Measurements from ENCODE around the gene GPX4. TPM values are rescaled to one million over a fixed set of nuclear protein-coding genes. Genes with fewer than 3 reads are reported as not detected.
A peak's percentile ranks its signal among the peaks of the same experiment; 100 is the strongest.
"Not testable (repeated sequence)": the region's sequence is repeated elsewhere in the genome, so short reads cannot be mapped to it uniquely, and the experiment has no call there.

GPX4 gene
- total RNA-seq, 1 donor from 2014 or later, result 239 TPM

DNA sequence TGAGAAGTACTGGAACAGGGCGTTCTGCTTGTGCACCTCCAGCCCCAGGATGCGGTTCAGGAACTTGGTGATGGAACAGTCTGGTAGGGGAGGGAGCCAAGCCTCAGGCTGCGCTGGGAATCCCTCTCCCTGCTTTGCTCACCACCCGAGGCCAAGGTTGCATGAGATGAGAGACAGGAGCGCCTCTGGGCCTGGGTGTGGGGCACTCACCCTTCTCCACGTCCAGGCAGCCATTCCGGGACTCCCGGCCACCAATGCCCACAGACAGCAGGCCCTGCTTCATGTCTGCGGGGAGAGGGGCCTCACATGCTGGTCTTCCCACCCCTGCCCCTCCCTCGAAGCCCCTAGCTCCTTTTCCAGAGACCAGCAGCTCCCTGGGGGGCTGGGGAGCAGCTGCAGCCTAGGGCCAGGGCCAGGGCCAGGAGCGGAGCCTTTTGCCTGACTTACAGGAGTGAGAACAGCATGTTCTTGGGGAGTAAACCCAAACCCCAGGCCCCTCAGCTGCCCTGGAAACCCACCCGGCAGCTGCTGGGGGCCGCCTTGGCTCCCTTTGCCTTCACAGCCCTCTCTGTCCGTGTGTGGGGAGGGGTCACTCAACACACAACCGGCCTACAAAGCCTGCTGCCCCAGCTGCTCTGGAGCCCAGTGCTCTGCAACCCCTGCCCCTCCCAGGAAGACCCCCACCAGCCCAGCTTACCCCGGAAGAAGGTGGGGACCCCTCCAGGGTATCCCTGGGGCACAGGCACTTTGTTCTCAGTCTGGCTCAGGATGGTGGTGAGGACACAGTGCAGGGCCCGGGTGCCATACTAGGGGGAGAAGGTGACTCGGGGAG, 7.2 kb downstream of the GPX4 start:
- intact Hi-C loops (cut with DNase I), result loop anchor here (5.0 kb wide), 1 partner anchor 81 kb away; no protein-coding TSS in a partner anchor
- DNase-seq (ENCODE audit: low spot score) (no peak), ATAC-seq (no peak)

DNA sequence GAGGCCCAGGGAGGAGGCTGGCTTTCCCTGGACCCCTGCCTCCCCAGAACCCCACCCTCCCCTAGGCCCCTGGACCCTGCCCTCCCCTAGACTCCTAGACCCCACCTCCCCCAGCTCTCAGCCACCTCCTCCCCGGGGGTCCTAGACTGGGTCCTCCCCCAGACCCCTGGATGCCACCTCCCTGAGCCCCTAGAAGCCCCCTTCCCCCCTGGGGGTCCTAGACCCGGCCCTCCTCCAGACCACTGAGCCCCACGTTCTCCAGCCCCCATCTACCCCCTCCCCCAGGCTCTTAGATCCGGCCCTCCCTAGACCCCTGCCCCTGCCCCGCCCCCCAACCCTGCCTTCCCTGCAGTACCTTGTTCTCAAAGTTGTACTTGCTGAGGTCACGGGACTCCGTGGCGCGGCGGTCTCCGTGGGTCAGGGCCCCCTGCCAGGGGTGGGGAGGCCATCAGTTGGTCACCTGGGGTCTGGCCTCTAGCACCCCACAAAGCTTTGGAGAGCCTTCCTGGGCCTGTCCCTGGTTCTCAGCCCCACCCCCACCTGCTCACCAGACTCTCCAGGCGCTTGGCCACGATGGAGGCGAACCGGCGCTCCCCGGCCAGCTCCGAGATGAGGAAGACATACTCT, 8.0 kb downstream of the GPX4 start:
- intact Hi-C loops (cut with DNase I), result loop anchor here (5.0 kb wide), 1 partner anchor 81 kb away; no protein-coding TSS in a partner anchor
- DNase-seq (ENCODE audit: low spot score), result no peak
- no peak for ATAC-seq

DNA sequence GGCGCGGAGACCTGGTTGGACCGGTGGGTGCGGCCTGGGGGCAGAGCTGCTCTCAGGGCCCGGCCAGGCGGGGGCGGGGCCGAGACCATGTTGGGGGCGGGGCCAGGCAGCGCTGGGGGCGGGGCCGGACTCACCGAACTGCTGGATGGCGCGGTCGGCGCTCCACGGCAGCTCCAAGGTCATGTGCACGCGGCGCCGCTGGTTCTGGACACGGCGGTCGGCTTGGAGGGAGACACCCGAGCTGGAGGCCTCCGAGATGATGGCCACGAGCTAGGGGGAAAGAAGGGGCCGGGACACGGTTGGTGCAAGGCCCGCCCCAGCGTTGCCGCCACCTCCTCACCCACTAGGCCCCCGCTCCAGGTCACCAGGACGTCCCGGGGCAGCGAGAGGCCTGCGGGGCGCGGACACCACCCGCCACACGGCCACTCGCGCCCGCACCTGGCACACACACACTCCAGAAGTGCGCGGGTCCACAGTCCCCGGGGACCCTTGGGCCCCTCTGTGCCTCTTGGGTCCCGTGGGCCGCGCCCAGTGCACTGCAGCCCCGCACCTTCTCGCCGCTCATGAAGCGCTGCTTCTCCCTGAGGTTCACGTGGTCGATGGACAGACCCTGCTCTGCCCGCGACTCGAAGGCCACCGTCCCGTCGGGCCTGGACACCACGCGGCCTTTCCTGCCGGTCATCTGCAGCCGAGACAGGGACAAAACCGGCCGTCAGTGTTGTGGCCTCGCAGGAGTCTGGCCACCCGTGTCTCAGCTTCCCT, 8.7 kb downstream of the GPX4 start:
- ATAC-seq (peak; percentile 61), DNase-seq (ENCODE audit: low spot score) (no peak)
- intact Hi-C loops (cut with DNase I), result loop anchor here (5.0 kb wide), 1 partner anchor 80 kb away; no protein-coding TSS in a partner anchor

DNA sequence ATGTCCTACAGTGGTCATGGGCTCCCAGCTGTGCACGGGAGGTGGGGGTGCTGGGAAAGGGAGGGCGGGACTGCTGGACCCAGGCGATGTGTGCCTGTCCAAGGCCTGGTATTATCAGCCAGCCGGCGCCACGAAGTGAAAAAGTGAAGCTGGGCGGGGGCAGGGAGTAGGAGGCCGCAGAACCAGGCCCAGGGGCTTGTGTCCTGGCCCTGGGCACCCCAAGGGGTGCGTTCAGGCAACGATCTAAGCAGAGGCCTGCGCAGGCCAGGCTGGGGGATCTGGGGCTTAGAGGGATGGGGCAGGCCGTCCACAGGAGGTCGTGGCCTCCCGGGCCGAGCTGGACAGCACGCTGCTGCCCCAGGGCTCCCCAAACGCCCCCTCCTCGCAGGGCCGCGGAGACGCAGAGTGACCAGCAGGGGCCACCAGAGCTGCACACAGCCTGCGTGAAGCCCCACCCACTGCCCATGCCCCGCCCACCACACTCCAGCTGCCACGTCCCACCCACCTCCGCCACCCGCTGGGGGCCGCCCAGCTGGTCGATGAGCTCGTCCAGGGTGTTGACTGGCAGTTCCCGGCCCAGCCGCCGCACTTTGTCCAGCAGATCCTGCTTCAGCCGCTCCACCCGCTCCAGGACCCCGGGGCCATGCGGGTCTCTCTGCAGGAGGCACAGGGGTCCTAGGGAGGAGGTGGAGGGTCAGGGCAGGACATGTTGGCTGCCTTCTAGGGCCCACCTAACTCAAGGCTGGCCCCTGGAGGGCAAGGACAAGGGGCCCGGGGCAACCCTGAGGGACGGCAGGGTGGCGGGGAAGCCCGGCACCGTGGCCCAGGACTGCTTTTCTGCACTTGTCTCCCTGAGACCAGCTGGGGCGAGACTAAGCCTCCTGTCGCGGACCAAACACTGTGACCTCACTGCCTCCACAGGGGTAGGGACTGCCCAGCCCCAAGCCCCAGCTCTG, 9.5 kb downstream of the GPX4 start:
- intact Hi-C loops (cut with DNase I), result loop anchor here (5.0 kb wide), 1 partner anchor 79 kb away; no protein-coding TSS in a partner anchor
- ATAC-seq (peak; percentile 92), DNase-seq (ENCODE audit: low spot score) (peak; percentile 98)

DNA sequence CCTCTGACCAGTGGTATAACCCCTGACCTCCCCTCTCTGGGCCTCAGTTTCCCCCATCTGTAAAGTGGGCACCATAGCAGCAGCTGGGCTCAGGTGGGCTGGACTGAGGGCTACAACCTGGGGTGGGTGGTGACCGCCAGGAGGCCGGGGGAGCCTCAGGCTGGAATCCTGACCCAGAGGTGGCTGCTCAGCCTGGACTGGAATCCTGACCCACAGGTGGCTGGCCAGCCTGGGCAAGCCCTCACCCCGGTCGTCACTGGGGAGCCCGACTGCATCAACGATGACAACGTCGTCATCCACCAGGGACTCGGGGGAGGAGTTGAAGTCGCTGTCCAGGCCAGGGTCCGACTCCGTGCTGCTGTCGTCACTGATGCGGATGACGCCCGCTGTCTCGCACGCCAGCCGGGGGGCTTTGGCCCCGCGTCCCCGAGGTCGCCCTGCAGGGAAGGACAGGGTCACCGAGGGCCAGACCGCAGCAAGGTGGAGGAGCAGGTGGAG, 10.2 kb downstream of the GPX4 start:
- ATAC-seq (no peak), DNase-seq (ENCODE audit: low spot score) (no peak)
- intact Hi-C loops (cut with DNase I), result loop anchor here (5.0 kb wide), 1 partner anchor 78 kb away; no protein-coding TSS in a partner anchor

DNA sequence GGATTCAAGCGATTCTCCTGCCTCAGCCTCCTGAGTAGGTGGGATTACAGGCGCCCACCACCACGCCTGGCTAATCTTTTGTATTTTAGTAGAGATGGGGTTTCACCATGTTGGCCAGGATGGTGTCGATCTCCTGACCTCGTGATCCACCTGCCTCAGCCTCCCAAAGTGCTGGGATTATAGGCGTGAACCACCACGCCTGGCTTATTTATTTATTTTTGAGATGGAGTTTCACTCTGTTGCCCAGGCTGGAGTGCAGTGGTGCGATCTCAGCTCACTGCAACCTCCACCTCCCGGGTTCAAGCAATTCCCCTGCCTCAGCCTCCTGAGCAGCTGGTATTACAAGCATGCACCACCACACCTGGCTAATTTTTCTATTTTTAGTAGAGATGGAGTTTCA, 10.9 kb downstream of the GPX4 start:
- not testable (repeated sequence) for ATAC-seq; DNase-seq (ENCODE audit: low spot score)
- intact Hi-C loops (cut with DNase I), result loop anchor here (5.0 kb wide), 1 partner anchor 78 kb away; no protein-coding TSS in a partner anchor

DNA sequence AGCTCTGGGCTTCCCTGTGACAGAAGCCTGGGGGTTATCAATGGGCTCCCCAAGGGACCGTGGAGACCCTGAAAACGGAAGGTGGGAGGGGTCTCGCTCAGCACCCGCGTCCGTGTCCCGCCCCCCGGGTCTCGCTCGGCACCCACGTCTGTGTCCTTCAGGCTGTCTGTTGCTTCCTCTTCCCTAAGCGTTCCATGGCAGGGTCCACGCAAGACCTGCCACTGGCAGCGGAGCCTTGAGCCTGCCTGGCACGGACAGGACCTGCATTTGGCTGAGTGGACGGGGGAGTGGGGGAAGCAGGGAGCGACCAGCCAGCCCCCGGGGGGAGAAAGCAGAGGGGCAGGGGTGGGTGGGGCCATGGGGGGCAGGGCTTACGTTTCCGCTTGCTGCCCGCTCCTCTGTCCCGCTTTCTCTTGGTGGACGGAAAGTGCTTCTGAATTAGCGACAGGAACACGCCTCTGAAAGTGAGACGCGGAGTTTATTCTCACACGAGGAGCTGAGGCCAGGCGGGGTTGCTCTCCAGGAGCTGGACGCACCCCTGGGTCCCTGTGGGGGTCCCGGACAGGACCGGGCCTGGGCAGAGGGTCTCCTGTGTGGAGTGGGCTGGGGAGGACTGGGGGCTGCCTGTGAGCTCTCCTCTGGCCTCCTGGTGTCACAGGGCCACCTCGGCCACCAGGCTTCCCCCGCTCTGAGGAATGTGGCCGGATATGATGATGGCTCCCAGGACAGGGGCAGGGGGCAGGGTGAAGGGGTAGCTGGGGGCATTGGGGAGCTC, 12.0 kb downstream of the GPX4 start:
- intact Hi-C loops (cut with DNase I), result no loop called here
- ATAC-seq, result no peak
- DNase-seq (ENCODE audit: low spot score), result no peak

DNA sequence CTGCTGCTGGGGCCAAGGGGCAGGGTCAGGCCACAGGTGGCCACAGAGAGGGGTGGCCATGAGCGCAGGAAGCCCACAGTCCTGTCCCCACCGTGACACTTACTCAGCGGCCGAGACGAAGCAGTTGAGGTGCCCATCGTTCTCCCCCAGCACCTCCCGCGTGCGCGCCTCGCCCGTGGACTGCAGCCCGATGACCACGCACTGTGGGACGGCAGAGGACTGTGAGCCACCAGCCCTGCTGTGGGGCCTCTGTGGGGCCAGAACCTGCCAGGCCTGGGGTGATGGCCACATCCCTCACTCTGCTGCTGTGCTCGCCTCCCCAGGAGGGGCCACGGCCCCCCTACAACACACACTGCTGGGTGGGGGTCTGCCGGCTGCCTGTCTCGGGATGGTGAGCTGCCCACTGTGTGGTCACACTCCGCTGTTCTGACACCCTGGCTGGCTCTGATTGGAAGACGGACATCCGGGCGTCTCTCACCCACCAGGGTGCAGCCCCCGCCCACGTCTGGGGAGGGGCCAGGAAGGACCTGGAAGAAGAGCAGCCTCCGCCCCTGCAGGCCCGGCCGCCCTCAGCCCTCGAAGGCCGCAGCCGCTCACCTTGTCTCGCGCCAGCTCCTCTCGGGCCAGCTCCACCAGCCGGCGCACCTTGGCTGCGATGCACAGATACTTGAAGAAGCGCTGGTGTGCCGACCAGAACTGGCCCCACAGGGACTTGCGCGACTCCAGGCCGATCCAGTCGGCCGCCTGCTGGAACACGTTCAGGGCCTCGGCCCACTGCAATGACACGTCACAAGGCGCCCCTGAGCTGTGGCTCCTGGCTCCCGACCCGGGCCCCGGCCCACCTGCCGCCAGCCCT, 13.2 kb downstream of the GPX4 start:
- DNase-seq (ENCODE audit: low spot score), result no peak

DNA sequence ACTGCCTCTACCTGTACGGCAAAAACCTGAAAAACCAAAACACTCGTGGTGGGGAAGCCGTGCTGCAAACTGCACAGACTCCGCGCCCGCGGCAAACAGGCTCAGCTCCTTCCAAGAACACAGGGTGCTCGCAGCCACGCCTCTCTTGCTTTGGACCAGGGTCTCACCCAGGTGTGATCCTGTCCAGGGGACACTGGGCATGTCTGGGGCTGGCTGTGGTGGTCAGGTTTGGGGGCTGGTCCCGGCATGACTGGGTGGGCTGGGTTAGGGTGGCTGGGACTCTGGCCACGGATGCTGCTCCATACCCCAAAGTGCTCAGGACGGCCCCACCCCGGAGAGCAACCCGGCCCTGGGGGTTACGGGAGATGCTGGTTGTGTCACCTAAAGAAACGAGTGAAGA, 13.9 kb downstream of the GPX4 start:
- ATAC-seq (no peak), DNase-seq (ENCODE audit: low spot score) (no peak)
- intact Hi-C loops (cut with DNase I), result no loop called here

More for the DNA sequence above, 13.2 kb downstream of the GPX4 start:
- ATAC-seq, result no peak
- intact Hi-C loops (cut with DNase I), result no loop called here

DNA sequence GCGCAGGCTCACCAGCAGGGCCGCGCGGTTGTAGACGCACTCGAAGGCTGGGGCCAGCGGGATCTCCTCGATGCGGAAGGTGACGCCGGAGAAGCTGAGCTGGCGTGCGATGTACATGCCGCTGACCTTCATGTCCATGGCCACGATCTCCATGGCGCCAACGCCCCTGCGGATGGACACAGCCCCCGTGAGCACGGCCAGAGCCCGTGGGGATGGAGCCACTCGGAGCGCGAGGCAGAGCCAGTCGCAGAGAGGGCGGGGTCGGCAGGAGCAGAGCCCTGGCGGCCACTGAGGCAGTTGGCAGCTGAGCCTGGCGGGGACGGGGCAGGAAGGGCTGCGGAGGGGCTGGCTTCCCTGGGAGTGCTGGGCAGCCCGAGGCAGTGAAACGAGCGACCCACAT, 15.2 kb downstream of the GPX4 start:
- no peak for DNase-seq (ENCODE audit: low spot score)
- intact Hi-C loops (cut with DNase I), result no loop called here
- no peak for ATAC-seq

DNA sequence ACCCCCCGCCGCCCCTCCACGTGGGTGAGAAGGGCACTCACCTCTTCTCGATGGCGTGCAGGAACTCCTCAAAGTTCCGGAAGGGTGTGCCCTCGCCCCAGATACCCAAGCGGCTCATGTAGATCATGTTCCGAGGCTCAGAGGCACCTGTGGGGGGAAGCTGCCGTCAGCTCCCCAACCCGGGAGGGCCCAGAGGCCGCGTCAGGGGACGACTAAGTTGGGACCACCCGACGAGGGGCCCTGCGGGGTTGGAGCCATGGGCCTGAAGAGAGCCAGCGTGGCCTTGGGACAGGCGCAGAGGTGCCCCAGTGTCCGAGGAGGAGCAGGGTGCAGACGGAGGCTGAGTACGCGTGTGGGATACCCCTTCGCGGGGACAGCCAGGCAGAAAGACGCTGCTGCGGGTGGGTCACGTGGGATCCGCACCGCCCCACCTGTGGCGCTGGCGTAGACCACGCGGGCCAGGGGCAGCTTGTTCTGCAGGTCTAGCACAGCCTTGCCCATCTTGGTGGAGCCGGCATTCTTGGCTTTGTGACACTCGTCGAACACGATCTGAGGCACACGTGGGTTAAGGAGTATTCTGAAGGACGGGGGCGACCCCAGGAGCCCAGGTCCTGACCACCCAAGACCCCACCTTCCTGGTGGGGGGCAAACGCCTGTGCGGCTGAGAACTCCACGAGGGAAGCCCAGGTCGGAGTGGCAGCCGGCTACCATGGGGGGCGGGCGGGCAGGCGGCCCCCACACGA, 15.9 kb downstream of the GPX4 start:
- no peak for ATAC-seq
- DNase-seq (ENCODE audit: low spot score), result no peak
- intact Hi-C loops (cut with DNase I), result loop anchor here (5.0 kb wide), 1 partner anchor 63 kb away; no protein-coding TSS in a partner anchor

DNA sequence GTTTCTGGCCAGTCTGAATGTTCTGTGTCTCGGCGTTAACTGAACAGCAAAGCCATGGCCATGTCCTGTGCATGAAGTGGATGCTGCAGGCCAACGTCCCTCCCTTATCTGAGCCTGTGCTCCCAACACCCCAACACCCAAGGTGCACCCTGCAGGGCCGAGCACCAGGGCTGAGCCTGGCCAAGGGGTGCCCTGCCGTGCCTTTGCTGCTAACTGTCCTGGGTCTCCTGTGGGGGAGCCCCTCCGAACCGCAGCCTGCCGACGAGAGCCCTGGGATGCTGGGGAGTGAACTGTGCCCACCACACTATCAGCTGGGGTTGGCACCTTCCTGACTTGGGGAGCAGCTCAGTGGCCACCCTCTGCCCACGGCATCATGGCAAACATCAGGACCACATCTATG, 17.6 kb downstream of the GPX4 start:
- no peak for ATAC-seq
- no peak for DNase-seq (ENCODE audit: low spot score)
- intact Hi-C loops (cut with DNase I), result loop anchor here (5.0 kb wide), 1 partner anchor 61 kb away; no protein-coding TSS in a partner anchor

DNA sequence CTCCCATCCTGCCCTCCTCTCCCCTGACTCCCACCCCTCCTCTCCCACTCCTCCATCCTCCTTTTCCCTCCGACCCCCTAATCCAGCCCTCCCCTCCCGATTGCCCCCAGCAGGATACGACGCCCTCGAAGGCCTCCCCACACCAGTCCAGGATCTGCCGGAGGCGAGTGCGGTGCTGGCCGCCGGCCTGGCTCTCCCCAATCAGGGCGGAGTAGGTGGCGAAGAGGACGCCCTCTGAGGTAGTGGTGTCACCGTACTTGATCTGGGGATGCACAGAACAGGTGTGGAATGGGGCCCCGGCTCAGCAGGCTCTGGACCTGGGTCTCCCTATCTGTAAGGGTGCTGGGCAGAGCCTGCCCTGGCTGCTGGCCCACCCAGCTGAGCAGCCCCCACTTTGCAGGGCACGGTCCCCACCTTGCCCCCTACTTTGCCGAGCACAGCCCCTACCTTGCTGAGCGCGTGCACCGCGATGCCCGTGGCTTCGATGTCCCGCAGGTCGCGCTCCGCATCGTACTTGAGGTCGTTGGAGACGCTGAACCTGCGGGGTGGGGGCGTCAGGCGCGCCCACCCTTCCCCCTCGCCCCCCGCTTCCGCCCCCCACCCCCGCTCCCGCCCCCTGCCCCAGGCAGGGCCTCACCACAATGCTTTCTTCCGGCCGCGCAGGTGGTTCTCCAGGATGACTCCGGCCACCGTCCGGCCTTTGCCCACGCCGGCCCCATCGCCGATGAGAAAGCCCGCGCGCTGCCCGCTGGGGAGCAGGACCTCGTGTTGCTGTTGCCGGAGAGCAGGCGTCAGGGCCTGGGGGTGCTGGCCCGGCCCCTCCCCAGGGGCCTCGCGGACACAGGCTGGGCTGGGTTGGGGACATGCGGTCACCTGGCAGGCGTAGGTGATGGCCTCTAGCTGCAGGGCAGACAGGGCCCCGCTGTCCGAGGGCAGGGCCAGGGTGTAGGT, 18.5 kb downstream of the GPX4 start:
- ATAC-seq, result no peak
- intact Hi-C loops (cut with DNase I), result loop anchor here (5.0 kb wide), 1 partner anchor 60 kb away; no protein-coding TSS in a partner anchor
- DNase-seq (ENCODE audit: low spot score), result no peak

DNA sequence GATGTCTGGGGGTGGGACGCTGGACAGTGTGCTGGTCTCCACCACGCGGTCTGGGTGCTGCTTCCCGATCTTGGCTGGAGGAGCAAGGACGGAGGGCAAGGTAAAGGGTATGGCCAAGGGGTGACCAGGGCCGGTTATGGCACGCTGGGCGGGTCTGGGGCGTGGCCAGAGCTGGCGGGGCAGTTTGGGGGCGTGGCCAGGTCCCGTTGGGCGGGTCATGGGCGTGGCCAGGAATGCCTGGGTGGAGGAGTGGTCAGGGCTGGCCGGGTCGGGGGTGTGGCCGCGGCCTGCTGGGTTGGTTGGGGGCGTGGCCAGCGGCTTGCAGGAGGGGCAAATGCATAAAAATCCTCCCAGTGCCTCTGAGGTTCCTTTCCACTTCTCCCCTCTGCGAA, 19.2 kb downstream of the GPX4 start:
- ATAC-seq (peak; percentile 64), DNase-seq (ENCODE audit: low spot score) (peak; percentile 83)
- intact Hi-C loops (cut with DNase I), result loop anchor here (5.0 kb wide), 1 partner anchor 59 kb away; no protein-coding TSS in a partner anchor

DNA sequence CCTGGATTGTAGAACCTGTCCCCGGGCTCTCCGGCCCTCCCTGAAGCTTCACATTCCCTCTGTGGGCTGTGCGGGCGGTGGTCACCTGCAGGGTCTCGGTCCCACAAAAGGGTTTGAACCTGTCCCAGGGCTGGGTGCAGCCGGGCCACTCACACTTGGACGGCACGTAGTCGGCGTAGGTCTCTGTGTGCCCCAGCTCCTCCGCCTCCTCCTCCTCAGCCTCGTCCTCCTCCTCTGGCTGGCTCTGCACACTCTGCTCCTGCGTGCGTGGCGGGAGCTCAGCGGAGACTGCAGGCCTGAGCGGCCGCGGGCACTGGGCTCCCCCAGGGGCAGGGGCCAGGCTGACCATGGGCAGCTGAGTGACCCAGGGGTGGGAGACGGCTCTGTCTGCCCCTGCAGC, 19.6 kb downstream of the GPX4 start:
- ATAC-seq (no peak), DNase-seq (ENCODE audit: low spot score) (no peak)
- intact Hi-C loops (cut with DNase I), result loop anchor here (5.0 kb wide), 1 partner anchor 59 kb away; no protein-coding TSS in a partner anchor
